HepG2 (cell line): ENCODE results near the gene ZNF655. TPM values are rescaled to one million over a fixed set of nuclear protein-coding genes. Genes with fewer than 3 reads are reported as not detected.

Experiments
- BORCS8-MEF2B ChIP-seq: sonication (generic); formaldehyde crosslinking; IDR thresholded peaks from 2 replicates; pipeline ENCODE4 v1.8.0; 2022; ENCODE audit warnings: mild to moderate bottlenecking, missing genetic modification reagents
- GABPB1 ChIP-seq: IDR thresholded peaks from 2 replicates; pipeline ENCODE4 v1.6.1; 2016; ENCODE audit warnings: mild to moderate bottlenecking, missing genetic modification reagents, moderate library complexity, missing compliant biosample characterization
- NR1H2 ChIP-seq: sonication (generic); formaldehyde crosslinking; IDR thresholded peaks from 2 replicates; pipeline ENCODE4 v1.8.1; 2022; ENCODE audit warnings: low read depth, missing genetic modification reagents, borderline replicate concordance
- PHF20 ChIP-seq: sonication (generic); formaldehyde crosslinking; IDR thresholded peaks from 2 replicates; pipeline ENCODE4 v1.5.0; 2020; ENCODE audit warnings: mild to moderate bottlenecking, missing genetic modification reagents
- SMARCE1 ChIP-seq: fragments of 450-650 bp; IDR thresholded peaks from 2 replicates; pipeline ENCODE4 v1.6.1; 2017; ENCODE audit warnings: borderline replicate concordance
- SP140L ChIP-seq: sonication (generic); formaldehyde crosslinking; IDR thresholded peaks from 2 replicates; pipeline ENCODE4 v1.4.0; 2020; ENCODE audit warnings: missing genetic modification reagents, borderline replicate concordance
- YEATS2 ChIP-seq: sonication (generic); formaldehyde crosslinking; IDR thresholded peaks from 2 replicates; pipeline ENCODE4 v1.4.0; 2020; ENCODE audit warnings: missing genetic modification reagents, borderline replicate concordance
- ZMAT3 ChIP-seq: sonication (generic); formaldehyde crosslinking; conservative IDR thresholded peaks from 2 replicates; pipeline ENCODE4 v1.7.0; 2021; ENCODE audit warnings: missing genetic modification reagents
- polyA plus RNA-seq, 8 experiments: library from polyadenylated mRNA; depleted of rRNA in 3 of 8; stranded (reverse) in 7 of 8; unstranded in 1 of 8; fragments of >200 nt; fragmentation: Illumina TruSeq in 4 of 8; extraction: Trizol in 4 of 8; gene quantifications; 2 replicates each; pipeline versions ENCODE4 v1.2.1 to v1.2.3, GENCODE V29; 2011 to 2016; ENCODE audit warnings: low read depth in 4 of 8, missing spikeins in 1 of 8, mixed read lengths in 1 of 8; ENCODE audit not compliant: insufficient read depth in 1 of 8
- total RNA-seq, 5 experiments: library from RNA; depleted of rRNA; stranded (reverse); fragments of >200 nt; fragmentation: Illumina TruSeq; extraction: Trizol; gene quantifications; 2 replicates each; pipeline ENCODE4 v1.2.3, GENCODE V29; 2016; ENCODE audit warnings: low read depth in 1 of 5
- TF ChIP-seq, protein P1 (sequence below): sonication (generic); formaldehyde crosslinking; IDR thresholded peaks from 2 replicates; pipeline ENCODE4 v1.4.0; 2020; ENCODE audit warnings: missing genetic modification reagents, borderline replicate concordance
- TF ChIP-seq, protein P2 (sequence below): IDR thresholded peaks from 2 replicates; pipeline ENCODE4 v1.6.1; 2018; ENCODE audit warnings: missing genetic modification reagents, mild to moderate bottlenecking, missing compliant biosample characterization
- TF ChIP-seq, protein P3 (sequence below): sonication (generic); formaldehyde crosslinking; IDR thresholded peaks from 2 replicates; pipeline ENCODE4 v1.4.0; 2020; ENCODE audit warnings: missing genetic modification reagents
- TF ChIP-seq, protein P4 (sequence below): sonication (generic); formaldehyde crosslinking; IDR thresholded peaks from 2 replicates; pipeline ENCODE4 v1.4.0; 2020; ENCODE audit warnings: missing genetic modification reagents
- TF ChIP-seq, protein P5 (sequence below): sonication (generic); formaldehyde crosslinking; IDR thresholded peaks from 2 replicates; pipeline ENCODE4 v1.9.0; 2021; ENCODE audit warnings: mild to moderate bottlenecking, missing genetic modification reagents

Gene ZNF655
- total and polyA plus RNA-seq, 2 of the 13 experiments (the other 11 are each of a cell fraction or from before 2014, with no cell fraction given) = 53.4 to 75.6 TPM

DNA sequence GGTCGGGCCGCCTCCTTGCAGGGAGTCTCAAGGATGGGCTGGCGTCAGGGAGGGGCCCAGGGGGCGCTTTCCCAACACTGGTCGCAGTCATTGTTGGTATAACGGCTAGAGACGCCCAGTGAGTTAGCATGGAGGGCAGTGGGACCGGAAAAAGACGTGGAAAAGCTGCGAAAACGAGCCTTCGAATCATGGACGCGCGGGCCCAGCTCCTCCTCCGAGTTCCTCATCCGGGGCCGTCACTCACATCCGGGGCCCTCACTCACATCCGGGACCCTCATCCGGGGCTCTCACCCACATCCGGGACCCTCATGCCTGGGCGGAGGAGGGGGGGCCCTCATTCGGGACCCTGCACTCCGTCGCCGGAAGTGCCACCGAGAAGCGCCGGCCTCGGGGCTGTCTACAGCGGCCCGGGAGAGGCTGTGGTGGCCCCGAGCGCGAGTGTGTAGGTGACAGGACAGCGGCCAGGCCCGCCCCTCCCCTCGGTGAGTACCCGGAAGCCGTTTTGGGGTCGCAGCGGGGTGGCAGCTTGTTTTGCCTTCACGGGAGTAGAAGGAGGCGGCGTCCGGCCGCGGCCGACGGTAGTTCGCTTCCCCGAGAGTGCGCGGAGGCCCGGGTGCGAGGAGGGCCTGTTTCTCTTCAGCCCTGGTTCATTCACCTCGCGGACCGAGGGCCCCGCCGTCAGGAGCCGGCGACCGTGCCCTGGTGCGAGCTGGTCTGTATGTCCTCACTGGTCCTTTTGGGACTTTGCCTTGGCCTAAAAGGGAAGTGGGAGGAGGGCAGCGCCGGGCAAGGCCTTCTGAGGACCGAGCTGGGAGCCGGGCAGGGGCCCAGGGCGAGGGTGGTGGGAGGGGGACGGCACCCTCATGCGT, at the start of gene ZNF655 (continued):
- TF ChIP-seq NR1H2 (CRISPR knock-in tag) = peak; percentile 81; the same call in 1 of the 2 replicates
- TF ChIP-seq, protein P1, sequence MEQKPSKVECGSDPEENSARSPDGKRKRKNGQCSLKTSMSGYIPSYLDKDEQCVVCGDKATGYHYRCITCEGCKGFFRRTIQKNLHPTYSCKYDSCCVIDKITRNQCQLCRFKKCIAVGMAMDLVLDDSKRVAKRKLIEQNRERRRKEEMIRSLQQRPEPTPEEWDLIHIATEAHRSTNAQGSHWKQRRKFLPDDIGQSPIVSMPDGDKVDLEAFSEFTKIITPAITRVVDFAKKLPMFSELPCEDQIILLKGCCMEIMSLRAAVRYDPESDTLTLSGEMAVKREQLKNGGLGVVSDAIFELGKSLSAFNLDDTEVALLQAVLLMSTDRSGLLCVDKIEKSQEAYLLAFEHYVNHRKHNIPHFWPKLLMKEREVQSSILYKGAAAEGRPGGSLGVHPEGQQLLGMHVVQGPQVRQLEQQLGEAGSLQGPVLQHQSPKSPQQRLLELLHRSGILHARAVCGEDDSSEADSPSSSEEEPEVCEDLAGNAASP (CRISPR knock-in tag) = 0 out of 2 replicates have a peak, but pooled peaks have one; percentile 5
- TF ChIP-seq, protein P2, sequence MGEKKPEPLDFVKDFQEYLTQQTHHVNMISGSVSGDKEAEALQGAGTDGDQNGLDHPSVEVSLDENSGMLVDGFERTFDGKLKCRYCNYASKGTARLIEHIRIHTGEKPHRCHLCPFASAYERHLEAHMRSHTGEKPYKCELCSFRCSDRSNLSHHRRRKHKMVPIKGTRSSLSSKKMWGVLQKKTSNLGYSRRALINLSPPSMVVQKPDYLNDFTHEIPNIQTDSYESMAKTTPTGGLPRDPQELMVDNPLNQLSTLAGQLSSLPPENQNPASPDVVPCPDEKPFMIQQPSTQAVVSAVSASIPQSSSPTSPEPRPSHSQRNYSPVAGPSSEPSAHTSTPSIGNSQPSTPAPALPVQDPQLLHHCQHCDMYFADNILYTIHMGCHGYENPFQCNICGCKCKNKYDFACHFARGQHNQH (CRISPR knock-in tag) = peak; percentile 61
- TF ChIP-seq, protein P3, sequence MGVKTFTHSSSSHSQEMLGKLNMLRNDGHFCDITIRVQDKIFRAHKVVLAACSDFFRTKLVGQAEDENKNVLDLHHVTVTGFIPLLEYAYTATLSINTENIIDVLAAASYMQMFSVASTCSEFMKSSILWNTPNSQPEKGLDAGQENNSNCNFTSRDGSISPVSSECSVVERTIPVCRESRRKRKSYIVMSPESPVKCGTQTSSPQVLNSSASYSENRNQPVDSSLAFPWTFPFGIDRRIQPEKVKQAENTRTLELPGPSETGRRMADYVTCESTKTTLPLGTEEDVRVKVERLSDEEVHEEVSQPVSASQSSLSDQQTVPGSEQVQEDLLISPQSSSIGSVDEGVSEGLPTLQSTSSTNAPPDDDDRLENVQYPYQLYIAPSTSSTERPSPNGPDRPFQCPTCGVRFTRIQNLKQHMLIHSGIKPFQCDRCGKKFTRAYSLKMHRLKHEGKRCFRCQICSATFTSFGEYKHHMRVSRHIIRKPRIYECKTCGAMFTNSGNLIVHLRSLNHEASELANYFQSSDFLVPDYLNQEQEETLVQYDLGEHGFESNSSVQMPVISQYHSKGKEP (CRISPR knock-in tag) = peak; percentile 68; the same call in 1 of the 2 replicates
- peak; percentile 87 for TF ChIP-seq BORCS8-MEF2B (CRISPR knock-in tag)
- TF ChIP-seq SP140L (CRISPR knock-in tag) = no peak
- peak; percentile 88 for TF ChIP-seq PHF20
- TF ChIP-seq, protein P4, sequence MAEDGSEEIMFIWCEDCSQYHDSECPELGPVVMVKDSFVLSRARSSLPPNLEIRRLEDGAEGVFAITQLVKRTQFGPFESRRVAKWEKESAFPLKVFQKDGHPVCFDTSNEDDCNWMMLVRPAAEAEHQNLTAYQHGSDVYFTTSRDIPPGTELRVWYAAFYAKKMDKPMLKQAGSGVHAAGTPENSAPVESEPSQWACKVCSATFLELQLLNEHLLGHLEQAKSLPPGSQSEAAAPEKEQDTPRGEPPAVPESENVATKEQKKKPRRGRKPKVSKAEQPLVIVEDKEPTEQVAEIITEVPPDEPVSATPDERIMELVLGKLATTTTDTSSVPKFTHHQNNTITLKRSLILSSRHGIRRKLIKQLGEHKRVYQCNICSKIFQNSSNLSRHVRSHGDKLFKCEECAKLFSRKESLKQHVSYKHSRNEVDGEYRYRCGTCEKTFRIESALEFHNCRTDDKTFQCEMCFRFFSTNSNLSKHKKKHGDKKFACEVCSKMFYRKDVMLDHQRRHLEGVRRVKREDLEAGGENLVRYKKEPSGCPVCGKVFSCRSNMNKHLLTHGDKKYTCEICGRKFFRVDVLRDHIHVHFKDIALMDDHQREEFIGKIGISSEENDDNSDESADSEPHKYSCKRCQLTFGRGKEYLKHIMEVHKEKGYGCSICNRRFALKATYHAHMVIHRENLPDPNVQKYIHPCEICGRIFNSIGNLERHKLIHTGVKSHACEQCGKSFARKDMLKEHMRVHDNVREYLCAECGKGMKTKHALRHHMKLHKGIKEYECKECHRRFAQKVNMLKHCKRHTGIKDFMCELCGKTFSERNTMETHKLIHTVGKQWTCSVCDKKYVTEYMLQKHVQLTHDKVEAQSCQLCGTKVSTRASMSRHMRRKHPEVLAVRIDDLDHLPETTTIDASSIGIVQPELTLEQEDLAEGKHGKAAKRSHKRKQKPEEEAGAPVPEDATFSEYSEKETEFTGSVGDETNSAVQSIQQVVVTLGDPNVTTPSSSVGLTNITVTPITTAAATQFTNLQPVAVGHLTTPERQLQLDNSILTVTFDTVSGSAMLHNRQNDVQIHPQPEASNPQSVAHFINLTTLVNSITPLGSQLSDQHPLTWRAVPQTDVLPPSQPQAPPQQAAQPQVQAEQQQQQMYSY (CRISPR knock-in tag) = no peak
- peak; percentile 96 for TF ChIP-seq GABPB1 (CRISPR knock-in tag)
- TF ChIP-seq ZMAT3 (CRISPR knock-in tag) = no peak; the same call in 1 of the 2 replicates
- TF ChIP-seq SMARCE1 = no peak
- TF ChIP-seq, protein P5, sequence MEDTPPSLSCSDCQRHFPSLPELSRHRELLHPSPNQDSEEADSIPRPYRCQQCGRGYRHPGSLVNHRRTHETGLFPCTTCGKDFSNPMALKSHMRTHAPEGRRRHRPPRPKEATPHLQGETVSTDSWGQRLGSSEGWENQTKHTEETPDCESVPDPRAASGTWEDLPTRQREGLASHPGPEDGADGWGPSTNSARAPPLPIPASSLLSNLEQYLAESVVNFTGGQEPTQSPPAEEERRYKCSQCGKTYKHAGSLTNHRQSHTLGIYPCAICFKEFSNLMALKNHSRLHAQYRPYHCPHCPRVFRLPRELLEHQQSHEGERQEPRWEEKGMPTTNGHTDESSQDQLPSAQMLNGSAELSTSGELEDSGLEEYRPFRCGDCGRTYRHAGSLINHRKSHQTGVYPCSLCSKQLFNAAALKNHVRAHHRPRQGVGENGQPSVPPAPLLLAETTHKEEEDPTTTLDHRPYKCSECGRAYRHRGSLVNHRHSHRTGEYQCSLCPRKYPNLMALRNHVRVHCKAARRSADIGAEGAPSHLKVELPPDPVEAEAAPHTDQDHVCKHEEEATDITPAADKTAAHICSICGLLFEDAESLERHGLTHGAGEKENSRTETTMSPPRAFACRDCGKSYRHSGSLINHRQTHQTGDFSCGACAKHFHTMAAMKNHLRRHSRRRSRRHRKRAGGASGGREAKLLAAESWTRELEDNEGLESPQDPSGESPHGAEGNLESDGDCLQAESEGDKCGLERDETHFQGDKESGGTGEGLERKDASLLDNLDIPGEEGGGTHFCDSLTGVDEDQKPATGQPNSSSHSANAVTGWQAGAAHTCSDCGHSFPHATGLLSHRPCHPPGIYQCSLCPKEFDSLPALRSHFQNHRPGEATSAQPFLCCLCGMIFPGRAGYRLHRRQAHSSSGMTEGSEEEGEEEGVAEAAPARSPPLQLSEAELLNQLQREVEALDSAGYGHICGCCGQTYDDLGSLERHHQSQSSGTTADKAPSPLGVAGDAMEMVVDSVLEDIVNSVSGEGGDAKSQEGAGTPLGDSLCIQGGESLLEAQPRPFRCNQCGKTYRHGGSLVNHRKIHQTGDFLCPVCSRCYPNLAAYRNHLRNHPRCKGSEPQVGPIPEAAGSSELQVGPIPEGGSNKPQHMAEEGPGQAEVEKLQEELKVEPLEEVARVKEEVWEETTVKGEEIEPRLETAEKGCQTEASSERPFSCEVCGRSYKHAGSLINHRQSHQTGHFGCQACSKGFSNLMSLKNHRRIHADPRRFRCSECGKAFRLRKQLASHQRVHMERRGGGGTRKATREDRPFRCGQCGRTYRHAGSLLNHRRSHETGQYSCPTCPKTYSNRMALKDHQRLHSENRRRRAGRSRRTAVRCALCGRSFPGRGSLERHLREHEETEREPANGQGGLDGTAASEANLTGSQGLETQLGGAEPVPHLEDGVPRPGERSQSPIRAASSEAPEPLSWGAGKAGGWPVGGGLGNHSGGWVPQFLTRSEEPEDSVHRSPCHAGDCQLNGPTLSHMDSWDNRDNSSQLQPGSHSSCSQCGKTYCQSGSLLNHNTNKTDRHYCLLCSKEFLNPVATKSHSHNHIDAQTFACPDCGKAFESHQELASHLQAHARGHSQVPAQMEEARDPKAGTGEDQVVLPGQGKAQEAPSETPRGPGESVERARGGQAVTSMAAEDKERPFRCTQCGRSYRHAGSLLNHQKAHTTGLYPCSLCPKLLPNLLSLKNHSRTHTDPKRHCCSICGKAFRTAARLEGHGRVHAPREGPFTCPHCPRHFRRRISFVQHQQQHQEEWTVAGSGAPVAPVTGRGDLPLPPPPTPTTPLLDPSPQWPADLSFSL (CRISPR knock-in tag) = 0 out of 2 replicates have a peak, but pooled peaks have one; percentile 27
- peak; percentile 100 for TF ChIP-seq YEATS2 (CRISPR knock-in tag)
